ENCODE results near the gene ALAD.
"Not testable (repeated sequence)": the region's sequence is repeated elsewhere in the genome, so short reads cannot be mapped to it uniquely, and the experiment has no call there.

The ALAD gene
- total RNA-seq = 13.3 to 34.6 reads per million in 2 donors

GRCh38 chr9:113401027-113401792 is at the start of gene ALAD:
TSS of gene ALAD (minus strand) at chr9:113401284. CDS start at chr9:113393559, 7,725 bp downstream.
- DNase-seq = peak; percentile 100

GRCh38 chr9:113449376-113449775 is 48.3 kb upstream of the ALAD start:
- DNase-seq = no peak

- no peak for DNase-seq
Observed at GRCh38 chr9:113446323-113446740, 45.2 kb upstream of the ALAD start.

GRCh38 chr9:113444736-113445135 is 43.7 kb upstream of the ALAD start:
- DNase-seq = no peak

GRCh38 chr9:113437716-113438115 is 36.6 kb upstream of the ALAD start:
- not testable (repeated sequence) for DNase-seq

- DNase-seq = no peak
Observed at GRCh38 chr9:113436728-113437515, 35.8 kb upstream of the ALAD start.

- DNase-seq = no peak
Observed at GRCh38 chr9:113431191-113431590, 30.1 kb upstream of the ALAD start.

- no peak for DNase-seq
Observed at GRCh38 chr9:113428062-113428615, 27.1 kb upstream of the ALAD start.

- DNase-seq = no peak
Observed at GRCh38 chr9:113427629-113428028, 26.5 kb upstream of the ALAD start.

GRCh38 chr9:113426701-113427100 is 25.6 kb upstream of the ALAD start:
- DNase-seq = no peak

GRCh38 chr9:113425072-113425471 is 24.0 kb upstream of the ALAD start:
- DNase-seq = no peak

GRCh38 chr9:113421726-113422125 is 20.6 kb upstream of the ALAD start:
- no peak for DNase-seq

GRCh38 chr9:113417370-113417769 is 16.3 kb upstream of the ALAD start:
- DNase-seq = no peak

- DNase-seq = no peak
Observed at GRCh38 chr9:113416149-113416721, 15.2 kb upstream of the ALAD start.

- DNase-seq = peak; percentile 90
Observed at GRCh38 chr9:113410207-113410864, 9.3 kb upstream of the ALAD start, which contains the start of the genes C9orf43 and POLE3. TSS of gene C9orf43 (plus strand) at chr9:113410747. CDS start at chr9:113413494, 2,747 bp downstream. TSS of gene POLE3 (minus strand) at chr9:113410675. CDS start at chr9:113410293, 382 bp downstream.

GRCh38 chr9:113409883-113410206 is 8.8 kb upstream of the ALAD start:
- DNase-seq = no peak

GRCh38 chr9:113409481-113409880 is 8.4 kb upstream of the ALAD start:
- no peak for DNase-seq

GRCh38 chr9:113406873-113407511 is 5.9 kb upstream of the ALAD start:
- peak; percentile 31 for DNase-seq

GRCh38 chr9:113406353-113406752 is 5.3 kb upstream of the ALAD start:
- DNase-seq = not testable (repeated sequence)

GRCh38 chr9:113403646-113404045 is 2.6 kb upstream of the ALAD start:
- no peak for DNase-seq

- DNase-seq = no peak
Observed at GRCh38 chr9:113399646-113400200, 1.4 kb downstream of the ALAD start.

- no peak for DNase-seq
Observed at GRCh38 chr9:113398796-113399195, 2.3 kb downstream of the ALAD start.

All from T-helper 9 cell (primary cell).